Endothelial cell of umbilical vein (primary cell): ENCODE results near the gene HASPIN. TPM values are rescaled to one million over a fixed set of nuclear protein-coding genes. Genes with fewer than 3 reads are reported as not detected.

Experiments used
- BruUV-seq: library from RNA; stranded (reverse); fragments of 400-500 nt; replicated peaks from 2 replicates; lab custom pipeline; 2021; lab: Mats Ljungman, UMichigan
- CTCF ChIA-PET: fragments of 300-600, 350-600 bp; sonication (Branson Sonifier 250); formaldehyde crosslinking; loops from one replicate; lab custom pipeline; 2021; ENCODE audit warnings: antibody characterized with exemption, inconsistent platforms; lab: Charles Lee
- POLR2A ChIA-PET: fragments of 300-600, 350-600 bp; sonication (Branson Sonifier 250); formaldehyde crosslinking; loops from one replicate; lab custom pipeline; 2021; ENCODE audit warnings: antibody characterized with exemption, inconsistent platforms; lab: Charles Lee
- DNase-seq: peaks from one replicate; pipeline ENCODE4 v3.0.0-alpha.2; 2011; ENCODE audit warnings: low read depth, low spot score
- FAIRE-seq: peaks from 2 replicates; lab custom pipeline; 2011; peaks lifted over from hg19 to GRCh38; lab: Jason Lieb, UNC
- H2AFZ ChIP-seq: 2 replicates; pipeline ENCODE4 v1.6.0; 2012; ENCODE audit warnings: low read depth, low read length, control low read depth, inconsistent platforms
- H3K27ac ChIP-seq: 2 replicates; pipeline ENCODE4 v1.5.1; 2011; ENCODE audit warnings: low read depth, mild to moderate bottlenecking, control low read depth, low read length, moderate library complexity; ENCODE audit not compliant: insufficient read depth
- H3K27me3 ChIP-seq, 2 experiments: 2 replicates each; pipeline versions ENCODE4 v1.6.0 to v1.6.1; 2011; ENCODE audit warnings: low read length in 2 of 2, mixed read lengths in 1 of 2; ENCODE audit not compliant: control insufficient read depth in 2 of 2, insufficient read depth in 2 of 2
- H3K36me3 ChIP-seq, 2 experiments: 2 replicates in 1 of 2; 3 replicates in 1 of 2; pipeline ENCODE4 v1.5.1; 2011; ENCODE audit warnings: low read length in 2 of 2, mild to moderate bottlenecking in 1 of 2, moderate library complexity in 1 of 2; ENCODE audit not compliant: control insufficient read depth in 2 of 2, insufficient read depth in 2 of 2; ENCODE audit errors: extremely low read depth in 1 of 2
- H3K4me1 ChIP-seq: 3 replicates; pipeline ENCODE4 v1.5.1; 2011; ENCODE audit warnings: mild to moderate bottlenecking, low read length; ENCODE audit not compliant: control insufficient read depth, insufficient read depth; ENCODE audit errors: extremely low read depth
- H3K4me2 ChIP-seq: 2 replicates; pipeline ENCODE4 v1.6.1; 2011; ENCODE audit warnings: low read length, control low read depth, mixed read lengths; ENCODE audit not compliant: insufficient read depth
- H3K4me3 ChIP-seq, 3 experiments: fragments of 200-600 bp in 1 of 3; sonication (generic), shearing (Covaris generic) in 1 of 3; replicated peaks in 1 of 3; 2 replicates each; pipeline ENCODE4 v1.5.1; 2011 to 2016; ENCODE audit warnings: control low read depth in 3 of 3, low read length in 3 of 3, mild to moderate bottlenecking in 2 of 3, inconsistent platforms in 1 of 3, low read depth in 1 of 3, moderate library complexity in 1 of 3; ENCODE audit not compliant: insufficient read depth in 1 of 3
- H3K79me2 ChIP-seq: 2 replicates; pipeline ENCODE4 v1.6.0; 2012; ENCODE audit warnings: low read length, inconsistent platforms; ENCODE audit not compliant: control insufficient read depth, insufficient read depth
- H3K9ac ChIP-seq: replicated peaks from 2 replicates; pipeline ENCODE3; 2011; ENCODE audit warnings: low read length, control low read depth; ENCODE audit not compliant: insufficient read depth; ENCODE audit errors: extremely low read depth
- H3K9me1 ChIP-seq: replicated peaks from 3 replicates; pipeline ENCODE4 v1.6.0; 2011; ENCODE audit warnings: mild to moderate bottlenecking, low read length; ENCODE audit not compliant: control insufficient read depth, insufficient read depth; ENCODE audit errors: extremely low read depth
- H3K9me3 ChIP-seq: replicated peaks from 2 replicates; pipeline ENCODE4 v1.5.1; 2012; ENCODE audit warnings: low read length, inconsistent platforms; ENCODE audit not compliant: control insufficient read depth, insufficient read depth
- H4K20me1 ChIP-seq: replicated peaks from 2 replicates; pipeline ENCODE3; 2011; ENCODE audit warnings: mild to moderate bottlenecking, low read length; ENCODE audit not compliant: control insufficient read depth, insufficient read depth; ENCODE audit errors: extremely low read depth
- CTCF ChIP-seq, 2 donors: IDR thresholded peaks; 1 replicate in 1 of 2; 2 replicates in 1 of 2; pipeline ENCODE4 v1.5.1; 2011; ENCODE audit warnings: low read length in 2 of 2, mild to moderate bottlenecking in 2 of 2, moderate library complexity in 2 of 2, control low read depth in 1 of 2, inconsistent platforms in 1 of 2, low read depth in 1 of 2; ENCODE audit not compliant: insufficient read depth in 1 of 2; ENCODE audit errors: extremely low read depth in 1 of 2
- EZH2 ChIP-seq: IDR thresholded peaks from 2 replicates; pipeline ENCODE4 v1.6.1; 2012; ENCODE audit warnings: borderline replicate concordance, low read depth, mild to moderate bottlenecking, moderate library complexity, low read length, inconsistent platforms; ENCODE audit not compliant: severe bottlenecking
- FOS ChIP-seq: IDR thresholded peaks from 2 replicates; pipeline ENCODE4 v1.6.1; 2011; ENCODE audit warnings: mild to moderate bottlenecking, low read length, moderate library complexity, borderline replicate concordance; ENCODE audit not compliant: insufficient read depth
- GATA2 ChIP-seq: IDR thresholded peaks from 2 replicates; pipeline ENCODE4 v1.7.0; 2011; ENCODE audit warnings: low read depth, mild to moderate bottlenecking, moderate library complexity, mixed read lengths, low read length; ENCODE audit not compliant: insufficient read length, insufficient read depth
- JUN ChIP-seq: IDR thresholded peaks from 2 replicates; pipeline ENCODE4 v1.6.1; 2011; ENCODE audit warnings: borderline replicate concordance, low read depth; ENCODE audit not compliant: insufficient read length, insufficient read depth
- MAX ChIP-seq: IDR thresholded peaks from 2 replicates; pipeline ENCODE4 v1.6.1; 2011; ENCODE audit not compliant: insufficient read depth, insufficient read length
- MYC ChIP-seq: IDR thresholded peaks from one replicate; pipeline ENCODE4 v1.6.1; 2011; ENCODE audit warnings: mild to moderate bottlenecking, low read depth, low read length
- POLR2A ChIP-seq: IDR thresholded peaks from 2 replicates; pipeline ENCODE4 v1.6.1; 2012; ENCODE audit warnings: low read depth, mild to moderate bottlenecking, control low read depth, low read length
- POLR2AphosphoS5 ChIP-seq: IDR thresholded peaks from 2 replicates; pipeline ENCODE4 v1.6.1; 2012; ENCODE audit warnings: low read depth, mild to moderate bottlenecking, control low read depth, low read length, moderate library complexity; ENCODE audit not compliant: insufficient read depth
- dilution Hi-C: fragments of 300-500 bp; cut with MboI; formaldehyde crosslinking; loops from one replicate; pipeline ENCODE4 v1.15.0; 2019; ENCODE audit warnings: low sequenced_read_pairs; ENCODE audit not compliant: extremely low pct_ligation_motif_present
- intact Hi-C: fragments of 100-400 bp; cut with micrococcal nuclease; formaldehyde crosslinking; loops from one replicate; pipeline ENCODE4 v1.10.0; 2022
- polyA plus RNA-seq, 4 experiments: library from polyadenylated mRNA; depleted of rRNA in 3 of 4; stranded (reverse) in 3 of 4; unstranded in 1 of 4; fragments of >200 nt; gene quantifications; 2 replicates each; pipeline versions ENCODE4 v1.2.1 to v1.2.3, GENCODE V29; 2011 to 2012; ENCODE audit warnings: missing spikeins in 1 of 4
- total RNA-seq: library from RNA; stranded (reverse); gene quantifications from 2 replicates; pipeline ENCODE4 v1.2.3, GENCODE V29; 2021

HASPIN gene
- total and polyA plus RNA-seq, 2 donors (not counting 3 experiments of a cell fraction or from before 2014, with no cell fraction given), result 2.7 to 13.2 TPM

- Histone ChIP-seq H2AFZ (no peak overlapping the region), H3K9me3 (no peaks in the 10 kb centered on the region), H3K36me3 (no peaks in the 10 kb centered on the region), H3K4me3 (no peak overlapping the region), H3K9me1 (no peaks in the 10 kb centered on the region), H3K4me2 (no peak overlapping the region), H4K20me1 (no peaks in the 10 kb centered on the region), H3K9ac (no peak overlapping the region), H3K27me3 (no peaks in the 10 kb centered on the region), H3K4me1 (peaks cover 2% of the 10 kb centered on the region), H3K79me2 (no peaks in the 10 kb centered on the region), H3K27ac (no peak overlapping the region)
- TF ChIP-seq MAX (no peak), MYC (no peak), EZH2 (no peak), POLR2A (no peak), JUN (no peak), GATA2 (no peak), CTCF (IDR thresholded peaks at IDR 0.05; ENCODE audit: extremely low read depth in 1 of 2, insufficient read depth in 1 of 2, low read depth in 1 of 2, low read length in 2 of 2) (no peak), POLR2AphosphoS5 (no peak), FOS (no peak)
- ChIA-PET POLR2A (no interaction called here), CTCF (interaction anchor here (2.0 kb wide), 1 partner anchor 33 kb away, joined by 9 read pairs; no protein-coding TSS in a partner anchor)
- DNase-seq (no peak), FAIRE-seq (no peak)
- BruUV-seq, result no TSS peak
- intact Hi-C loops (no loop called here), dilution Hi-C loops (no loop called here)
Observed at GRCh38 chr17:3770466-3770865, 46.8 kb downstream of the HASPIN start.
